ENCODE results near the gene NBEAL2. TPM values are rescaled to one million over a fixed set of nuclear protein-coding genes. Genes with fewer than 3 reads are reported as not detected.

The NBEAL2 gene
- total and polyA plus RNA-seq, 2 of the 8 experiments (the other 6 are each of a cell fraction or from before 2014, with no cell fraction given): 27.3 to 46.9 TPM

DNA sequence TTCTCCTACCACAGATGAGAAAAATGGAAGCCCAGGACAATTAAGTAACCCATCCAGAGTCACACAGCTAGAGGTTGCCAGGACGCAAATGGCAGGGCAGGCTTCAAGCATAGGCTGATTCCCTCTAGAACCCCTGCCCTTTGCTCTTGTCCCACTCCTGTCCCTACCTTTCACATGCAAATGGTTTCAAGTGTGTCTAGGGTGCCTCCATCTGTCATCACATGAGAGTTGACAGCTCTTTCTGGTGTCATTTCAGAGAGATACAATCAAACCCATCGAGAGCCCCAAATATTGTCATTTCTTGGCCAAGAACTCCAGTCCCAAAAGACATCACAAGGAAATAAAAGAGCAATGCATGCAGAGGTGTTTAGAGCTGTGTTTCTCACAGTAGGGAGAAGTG, 26.7 kb upstream of the NBEAL2 start (continued):
- no peak for TF ChIP-seq ASH2L (IDR thresholded peaks at IDR 0.05; ENCODE audit: low read length)
- no peak for TF ChIP-seq RBBP5 (IDR thresholded peaks at IDR 0.05; ENCODE audit: borderline replicate concordance, low read depth, low read length)
- TF ChIP-seq E2F6 (IDR thresholded peaks at IDR 0.05): no peak
